ENCODE data around the gene FIBP.

FIBP gene

DNA sequence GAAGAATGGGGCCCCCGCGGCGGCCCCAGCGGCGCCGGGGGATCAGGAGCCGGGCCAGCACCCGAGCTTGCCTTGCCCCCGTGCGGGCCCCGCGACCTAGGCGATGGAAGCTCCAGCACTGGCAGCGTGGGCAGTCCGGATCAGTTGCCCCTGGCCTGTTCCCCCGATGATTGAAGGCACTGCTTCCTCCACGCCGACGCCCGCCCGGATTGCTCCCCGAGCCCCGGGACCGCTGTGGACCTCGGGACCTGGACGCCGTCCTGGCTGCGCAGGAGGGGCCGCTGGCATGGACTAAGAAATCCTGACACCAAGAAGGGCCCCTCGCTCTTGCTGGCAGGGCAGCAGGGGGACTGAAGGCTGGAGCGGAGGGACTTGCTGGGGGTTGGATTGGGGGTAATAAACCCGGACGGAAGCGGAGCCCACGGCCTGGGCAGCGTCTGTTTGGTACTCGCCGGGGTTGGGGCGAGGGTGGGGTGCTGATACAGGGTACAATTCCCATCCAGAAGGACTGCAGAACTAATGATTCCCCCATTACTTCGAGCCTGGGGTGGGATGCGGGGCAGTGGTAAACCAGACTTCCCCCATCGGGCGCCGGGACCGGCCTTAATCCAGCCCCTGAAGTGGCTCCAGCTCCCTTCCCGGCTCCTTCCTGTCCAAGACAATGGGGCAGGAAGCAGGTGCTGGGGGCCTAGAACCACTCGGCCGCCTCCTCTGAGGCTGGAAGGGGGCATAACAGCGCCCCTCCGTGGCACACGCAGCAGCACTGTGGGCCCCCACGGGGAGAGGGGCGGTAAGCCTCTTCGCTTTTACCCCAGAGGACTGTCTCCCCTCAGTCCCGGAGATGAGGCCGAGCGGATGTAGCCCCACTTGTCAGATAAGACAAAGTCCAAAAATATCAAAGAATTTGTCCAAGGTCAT is 3.2 kb upstream of the FIBP start:
- DNase-seq (ENCODE audit: low read depth in 1 of 2, low spot score in 1 of 2) = no peak

DNA sequence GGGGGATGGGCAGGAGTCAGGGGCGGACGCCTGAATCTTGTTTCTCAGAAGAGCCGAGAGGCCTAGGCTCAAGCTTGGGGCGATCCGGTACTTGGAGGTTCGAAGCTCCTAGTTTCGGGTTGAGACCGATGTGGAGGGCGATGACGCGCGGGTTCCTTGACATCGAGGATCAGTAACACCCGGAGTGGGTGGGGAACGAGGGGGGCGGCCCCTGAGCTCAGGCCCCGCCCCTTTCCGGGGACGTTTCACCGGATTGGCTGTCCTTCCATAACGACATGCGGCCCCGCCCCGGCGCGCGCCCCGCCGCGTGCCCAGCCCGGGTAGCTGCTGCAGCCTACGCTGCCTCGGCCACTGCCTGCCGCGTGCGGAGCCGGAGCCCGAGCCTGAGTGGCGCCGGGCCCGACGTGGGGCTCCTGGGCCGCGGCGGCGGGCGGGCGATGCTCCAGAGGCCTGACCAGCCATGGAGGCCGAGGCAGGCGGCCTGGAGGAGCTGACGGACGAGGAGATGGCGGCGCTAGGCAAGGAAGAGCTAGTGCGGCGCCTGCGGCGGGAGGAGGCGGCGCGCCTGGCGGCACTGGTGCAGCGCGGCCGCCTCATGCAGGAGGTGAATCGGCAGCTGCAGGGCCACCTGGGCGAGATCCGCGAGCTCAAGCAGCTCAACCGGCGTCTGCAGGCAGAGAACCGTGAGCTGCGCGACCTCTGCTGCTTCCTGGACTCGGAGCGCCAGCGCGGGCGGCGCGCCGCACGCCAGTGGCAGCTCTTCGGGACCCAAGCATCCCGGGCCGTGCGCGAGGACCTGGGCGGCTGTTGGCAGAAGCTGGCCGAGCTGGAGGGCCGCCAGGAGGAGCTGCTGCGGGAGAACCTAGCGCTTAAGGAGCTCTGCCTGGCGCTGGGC is 2.3 kb upstream of the FIBP start, which contains the start of gene CCDC85B:
TSS of gene CCDC85B (plus strand) at position 350 of the 895 bp plus-strand sequence. CDS start at position 461, 111 bp downstream.
- DNase-seq (ENCODE audit: low read depth in 1 of 2, low spot score in 1 of 2) = peak; percentile 94 to 97

DNA sequence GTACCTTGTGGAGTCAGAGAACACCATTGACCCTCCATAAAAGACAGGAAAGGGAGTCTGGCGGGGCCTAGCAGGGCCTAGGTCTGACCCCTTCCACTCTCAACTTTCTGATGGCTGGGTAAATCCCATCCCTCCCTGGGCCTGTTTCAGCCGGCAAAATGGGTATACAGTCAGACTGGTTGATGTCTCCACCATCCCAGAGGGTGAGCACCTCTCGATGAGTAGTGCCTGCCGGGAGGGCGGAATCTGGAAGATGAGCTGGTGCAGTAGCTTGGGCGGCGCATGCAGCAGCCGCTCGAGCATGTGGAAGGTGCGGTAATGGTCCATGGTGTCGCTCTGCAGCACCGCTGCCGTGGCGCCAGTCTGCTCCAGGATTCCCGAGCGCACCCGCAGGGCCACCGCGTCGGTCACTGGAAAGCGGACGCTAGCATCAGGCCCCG is 528 bp downstream of the FIBP start:
- no peak for DNase-seq (ENCODE audit: low read depth in 1 of 2, low spot score in 1 of 2)

DNA sequence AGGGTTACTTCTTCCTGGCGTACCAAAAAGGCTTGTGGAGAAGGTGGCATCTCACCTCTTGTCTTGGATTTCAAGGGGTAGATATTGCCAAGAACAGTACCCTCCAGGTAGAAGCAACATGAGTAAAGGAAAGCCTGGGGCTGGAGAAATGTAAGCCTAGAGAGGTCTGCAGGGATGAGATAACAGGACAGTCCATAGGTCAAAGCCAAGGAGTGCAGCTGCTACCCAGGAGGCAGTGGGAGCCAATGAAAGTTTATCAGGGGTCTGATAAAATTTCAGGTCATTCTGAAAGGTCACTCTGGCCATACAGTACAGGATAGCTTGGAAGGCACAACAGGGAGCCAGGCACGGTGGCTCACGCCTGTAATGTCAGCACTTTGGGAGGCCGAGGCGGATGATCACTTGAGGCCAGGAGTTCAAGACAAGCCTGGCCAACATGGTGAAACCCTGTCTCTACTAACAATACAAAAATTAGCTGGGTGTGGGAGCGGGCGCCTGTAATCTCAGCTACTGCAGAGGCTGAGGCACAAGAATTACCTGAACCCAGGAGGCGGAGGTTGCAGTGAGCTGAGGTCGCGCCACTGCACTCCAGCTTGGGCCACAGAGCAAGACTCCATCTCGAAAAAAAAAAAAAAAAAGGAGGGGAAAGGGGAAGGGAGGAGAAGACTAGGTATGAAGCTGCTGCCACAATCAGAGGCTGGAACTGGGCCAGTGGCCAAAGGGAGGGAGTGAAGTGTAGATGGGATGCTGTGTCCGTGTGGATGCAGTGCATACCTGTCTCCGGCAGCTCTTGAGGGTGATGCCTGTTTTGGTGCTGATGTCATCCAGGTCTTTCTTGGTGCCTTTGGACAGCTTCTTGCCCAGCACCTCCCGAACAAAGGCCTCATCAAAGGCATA is 1.2 kb downstream of the FIBP start:
- DNase-seq (ENCODE audit: low read depth in 1 of 2, low spot score in 1 of 2) = no peak

DNA sequence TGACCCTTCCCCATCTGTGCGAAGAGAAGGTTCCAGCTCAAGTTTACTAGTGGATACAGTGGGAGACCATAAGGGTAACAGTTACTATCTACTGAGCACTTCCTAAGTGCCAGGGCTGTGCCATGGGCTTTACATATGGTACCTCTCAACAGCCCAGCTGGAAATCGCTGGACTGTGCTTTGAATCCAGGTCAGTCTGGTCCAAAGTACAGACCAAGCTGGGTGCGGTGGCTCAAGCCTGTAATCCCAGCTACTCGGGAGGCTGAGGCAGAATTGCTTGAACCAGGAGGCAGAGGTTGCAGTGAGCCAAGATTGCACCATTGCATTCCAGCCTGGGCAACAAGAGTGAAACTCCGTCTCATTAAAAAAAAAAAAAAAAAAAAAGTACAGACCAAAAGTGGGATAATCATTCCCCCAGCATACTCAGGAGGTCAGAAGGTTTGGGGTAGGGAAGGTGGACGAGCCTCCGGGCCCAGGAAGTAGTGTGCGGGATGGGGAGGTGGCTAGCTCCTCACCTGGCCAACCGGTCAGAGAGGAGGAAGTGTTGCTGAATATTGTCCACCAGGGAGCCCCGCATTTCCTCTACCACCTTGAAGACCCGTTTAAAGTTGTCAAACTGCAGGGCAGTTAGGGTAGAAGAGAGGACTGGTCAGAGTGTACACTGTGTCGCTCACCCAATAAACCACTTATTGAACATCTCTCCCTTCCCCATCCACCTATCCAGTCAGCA is 2.3 kb downstream of the FIBP start:
- DNase-seq (ENCODE audit: low read depth in 1 of 2, low spot score in 1 of 2) = no peak

DNA sequence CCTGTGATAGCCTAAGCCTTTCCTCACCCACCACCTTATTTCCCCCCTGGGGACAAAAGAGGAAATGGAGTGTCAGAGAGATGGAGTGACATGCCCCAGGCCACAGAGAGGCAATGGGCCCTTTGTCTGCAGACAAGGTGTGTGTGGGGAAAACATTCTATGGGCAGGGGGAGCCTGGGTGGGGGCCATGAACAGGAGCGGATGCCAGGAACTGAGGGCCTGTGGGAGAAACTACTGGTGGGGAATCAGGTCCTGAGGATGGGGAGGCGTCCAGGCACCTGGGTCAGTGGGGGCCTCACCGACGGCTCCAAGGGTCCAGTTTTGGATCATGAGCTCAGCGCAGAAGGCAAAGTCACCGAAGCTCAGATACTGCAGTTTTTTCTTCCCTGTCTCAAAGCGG is 3.0 kb downstream of the FIBP start:
- no peak for DNase-seq (ENCODE audit: low read depth in 1 of 2, low spot score in 1 of 2)

DNA sequence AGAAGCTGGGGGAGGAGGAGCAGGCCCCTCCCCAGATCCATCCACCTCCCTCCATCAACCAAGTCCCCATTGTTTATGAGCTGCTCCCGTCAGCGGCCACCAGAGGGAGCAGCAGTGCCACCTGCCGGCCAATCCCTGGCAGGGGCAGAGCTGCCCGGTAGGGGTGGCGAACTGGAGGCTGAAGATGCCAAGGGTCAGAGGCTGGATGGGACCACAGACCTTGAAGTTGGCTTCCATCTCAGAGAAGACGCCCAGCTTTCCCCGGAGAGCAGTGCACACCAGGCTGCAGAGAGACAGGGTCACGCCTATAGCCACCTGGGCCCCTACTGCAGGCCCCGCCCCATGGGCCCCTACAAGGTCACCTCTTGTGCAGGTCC is 3.6 kb downstream of the FIBP start:
- peak; percentile 69 to 72 for DNase-seq (ENCODE audit: low read depth in 1 of 2, low spot score in 1 of 2)

DNA sequence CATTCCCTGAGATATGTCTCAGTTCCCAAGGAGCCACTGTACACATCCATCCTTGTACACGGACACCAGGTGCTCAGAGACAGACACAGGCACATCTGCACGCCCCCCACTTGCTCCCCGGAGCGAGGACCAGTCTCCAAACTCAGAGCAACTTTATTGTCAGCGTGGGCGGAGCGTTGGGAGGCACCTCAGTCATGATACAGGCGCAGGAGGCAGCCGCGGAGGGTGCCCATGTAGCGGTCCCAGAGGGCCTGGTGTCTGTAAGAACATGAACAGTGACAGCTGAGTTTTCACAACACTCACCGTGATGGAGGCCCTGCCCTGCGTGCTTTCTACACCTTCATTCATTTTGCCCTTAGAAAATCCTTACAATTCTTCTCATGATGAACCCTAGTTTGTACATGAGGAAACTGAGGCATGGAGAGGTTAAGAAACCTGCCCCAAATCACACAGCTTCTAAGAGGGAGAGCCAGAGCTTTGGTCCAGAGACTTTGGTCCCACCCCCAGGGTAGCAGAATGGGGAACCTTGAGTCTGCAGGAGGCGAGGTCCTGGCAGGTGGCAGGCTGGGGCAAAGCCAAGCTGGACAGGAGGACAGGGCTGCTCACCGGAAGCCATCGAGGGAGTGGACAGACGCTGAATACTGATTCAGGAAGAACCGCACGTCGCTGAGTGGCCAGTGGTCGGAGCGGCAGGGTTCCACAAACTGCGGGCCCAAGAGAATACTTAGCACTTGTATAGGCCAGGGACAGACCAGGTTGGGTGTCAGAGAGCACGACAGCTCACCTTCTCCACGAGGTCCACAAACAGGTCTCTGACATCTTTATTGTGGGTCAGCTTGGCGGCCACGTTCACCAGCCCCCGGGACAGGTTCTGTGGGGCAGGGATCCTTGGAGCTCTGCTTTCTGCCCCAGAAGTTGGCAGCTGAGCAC is 4.2 kb downstream of the FIBP start:
- DNase-seq (ENCODE audit: low read depth in 1 of 2, low spot score in 1 of 2) = no peak

DNA sequence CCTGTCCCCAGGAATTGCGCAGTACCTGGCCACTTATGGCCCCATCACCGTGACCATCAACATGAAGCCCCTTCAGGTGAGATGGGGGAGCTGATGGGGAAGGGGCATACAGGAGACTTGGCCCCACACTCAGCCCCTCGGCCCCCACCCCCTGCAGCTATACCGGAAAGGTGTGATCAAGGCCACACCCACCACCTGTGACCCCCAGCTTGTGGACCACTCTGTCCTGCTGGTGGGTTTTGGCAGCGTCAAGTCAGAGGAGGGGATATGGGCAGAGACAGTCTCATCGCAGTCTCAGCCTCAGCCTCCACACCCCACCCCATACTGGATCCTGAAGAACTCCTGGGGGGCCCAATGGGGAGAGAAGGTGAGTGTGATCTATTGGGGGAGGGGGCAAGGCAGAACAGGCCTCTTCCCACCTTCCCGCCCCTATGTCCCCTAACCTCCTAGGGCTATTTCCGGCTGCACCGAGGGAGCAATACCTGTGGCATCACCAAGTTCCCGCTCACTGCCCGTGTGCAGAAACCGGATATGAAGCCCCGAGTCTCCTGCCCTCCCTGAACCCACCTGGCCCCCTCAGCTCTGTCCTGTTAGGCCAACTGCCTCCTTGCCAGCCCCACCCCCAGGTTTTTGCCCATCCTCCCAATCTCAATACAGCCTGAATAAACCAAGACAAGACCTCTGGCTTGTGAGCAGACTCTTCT is 5.1 kb downstream of the FIBP start:
- DNase-seq (ENCODE audit: low read depth in 1 of 2, low spot score in 1 of 2) = no peak

DNA sequence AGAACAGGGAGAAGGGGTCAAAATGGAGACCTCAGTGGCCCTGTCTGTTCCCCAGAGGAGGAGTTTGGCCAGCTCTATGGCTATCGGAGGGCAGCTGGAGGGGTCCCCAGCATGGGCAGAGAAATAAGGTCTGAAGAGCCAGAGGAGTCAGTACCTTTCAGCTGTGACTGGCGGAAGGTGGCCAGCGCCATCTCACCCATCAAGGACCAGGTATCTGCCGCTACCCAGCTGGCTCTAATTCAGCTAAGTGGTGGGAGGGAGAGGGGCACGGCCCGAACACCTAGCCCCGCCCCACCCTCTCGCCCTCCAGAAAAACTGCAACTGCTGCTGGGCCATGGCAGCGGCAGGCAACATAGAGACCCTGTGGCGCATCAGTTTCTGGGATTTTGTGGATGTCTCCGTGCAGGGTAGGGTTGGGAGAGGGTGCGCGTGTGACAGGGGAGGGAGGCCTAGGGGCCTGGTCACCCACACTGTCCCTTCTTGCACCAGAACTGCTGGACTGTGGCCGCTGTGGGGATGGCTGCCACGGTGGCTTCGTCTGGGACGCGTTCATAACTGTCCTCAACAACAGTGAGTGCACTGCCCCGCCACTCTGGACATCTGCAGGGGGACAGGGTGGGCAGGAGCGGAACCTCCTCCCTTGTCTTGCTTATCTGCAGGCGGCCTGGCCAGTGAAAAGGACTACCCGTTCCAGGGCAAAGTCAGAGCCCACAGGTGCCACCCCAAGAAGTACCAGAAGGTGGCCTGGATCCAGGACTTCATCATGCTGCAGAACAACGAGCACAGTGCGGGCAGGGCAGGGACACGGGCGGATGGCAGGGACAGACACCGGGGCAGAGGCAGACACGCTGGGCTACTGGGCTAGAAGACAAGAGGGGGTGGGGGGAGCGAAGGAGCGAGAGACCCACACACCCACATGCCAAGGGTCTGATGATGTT is 5.9 kb downstream of the FIBP start:
- no peak for DNase-seq (ENCODE audit: low read depth in 1 of 2, low spot score in 1 of 2)

DNA sequence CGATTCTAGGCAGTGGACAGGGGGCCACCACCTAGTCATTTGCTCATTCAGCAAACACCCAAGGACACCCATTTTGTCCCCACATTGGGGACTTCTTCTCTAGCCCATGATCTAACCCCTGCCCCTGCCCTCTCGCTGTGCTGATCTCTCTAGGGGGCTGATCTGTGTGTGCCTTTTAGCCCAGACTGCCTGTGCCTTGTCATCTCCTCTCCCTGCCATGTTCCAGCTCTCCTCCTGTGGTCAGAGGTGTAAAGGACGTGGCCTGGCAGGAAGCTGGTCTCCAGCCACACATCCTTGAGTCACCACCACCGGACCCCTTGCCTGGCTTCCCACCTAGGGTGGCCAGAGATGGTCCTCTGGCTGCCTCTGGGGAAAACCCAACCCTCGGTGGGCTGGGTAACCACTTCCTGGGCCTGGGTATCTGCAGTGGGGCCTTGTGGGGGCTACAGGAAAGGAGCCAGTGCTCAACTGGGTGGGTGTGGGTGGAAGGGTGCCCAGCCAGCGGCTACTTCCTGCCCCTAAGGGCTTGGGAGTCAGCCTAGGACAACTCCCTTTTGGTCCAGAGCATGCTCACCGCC is 7.3 kb downstream of the FIBP start:
- DNase-seq (ENCODE audit: low read depth in 1 of 2, low spot score in 1 of 2) = no peak

DNA sequence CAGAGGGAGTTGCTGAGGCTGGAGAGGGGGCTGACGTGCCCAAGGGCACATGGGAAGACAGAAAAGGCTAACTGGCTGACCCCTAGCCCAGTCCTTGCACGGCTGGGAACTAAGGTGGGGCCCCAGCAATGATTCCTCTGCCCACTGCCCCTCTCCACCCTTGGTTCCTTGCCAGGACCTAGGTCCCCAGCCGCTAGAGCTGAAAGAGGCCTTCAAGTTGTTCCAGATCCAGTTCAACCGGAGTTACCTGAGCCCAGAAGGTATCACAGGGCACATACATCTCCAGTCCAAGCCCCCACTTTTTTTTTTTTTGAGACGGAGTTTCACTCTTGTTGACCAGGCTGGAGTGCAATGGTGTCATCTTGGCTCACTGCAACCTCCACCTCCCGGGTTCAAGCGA is 8.2 kb downstream of the FIBP start:
- DNase-seq (ENCODE audit: low read depth in 1 of 2, low spot score in 1 of 2) = no peak

DNA sequence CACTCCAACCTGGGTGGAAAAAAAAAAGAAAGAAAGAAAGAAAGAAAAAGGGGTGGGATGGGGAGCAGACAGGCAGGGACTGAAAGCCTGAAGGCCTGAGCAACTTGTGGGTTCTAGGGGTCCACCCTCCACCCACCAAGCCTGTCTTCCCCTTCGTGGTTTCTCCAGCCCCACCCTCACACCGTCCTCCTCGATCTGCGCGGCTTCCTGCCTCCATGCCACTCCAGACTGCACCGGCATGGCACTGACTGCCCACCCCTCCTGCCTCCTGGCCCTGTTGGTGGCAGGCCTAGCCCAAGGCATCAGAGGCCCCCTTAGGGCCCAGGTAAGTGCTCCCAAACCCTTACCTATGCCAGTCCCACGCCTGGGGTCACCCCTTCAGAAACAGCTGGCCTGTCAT is 8.7 kb downstream of the FIBP start, which contains the start of gene CTSW:
TSS of gene CTSW (plus strand) at position 221 of the 400 bp plus-strand sequence. CDS start at position 239, 18 bp downstream.
- no peak for DNase-seq (ENCODE audit: low read depth in 1 of 2, low spot score in 1 of 2)

DNA sequence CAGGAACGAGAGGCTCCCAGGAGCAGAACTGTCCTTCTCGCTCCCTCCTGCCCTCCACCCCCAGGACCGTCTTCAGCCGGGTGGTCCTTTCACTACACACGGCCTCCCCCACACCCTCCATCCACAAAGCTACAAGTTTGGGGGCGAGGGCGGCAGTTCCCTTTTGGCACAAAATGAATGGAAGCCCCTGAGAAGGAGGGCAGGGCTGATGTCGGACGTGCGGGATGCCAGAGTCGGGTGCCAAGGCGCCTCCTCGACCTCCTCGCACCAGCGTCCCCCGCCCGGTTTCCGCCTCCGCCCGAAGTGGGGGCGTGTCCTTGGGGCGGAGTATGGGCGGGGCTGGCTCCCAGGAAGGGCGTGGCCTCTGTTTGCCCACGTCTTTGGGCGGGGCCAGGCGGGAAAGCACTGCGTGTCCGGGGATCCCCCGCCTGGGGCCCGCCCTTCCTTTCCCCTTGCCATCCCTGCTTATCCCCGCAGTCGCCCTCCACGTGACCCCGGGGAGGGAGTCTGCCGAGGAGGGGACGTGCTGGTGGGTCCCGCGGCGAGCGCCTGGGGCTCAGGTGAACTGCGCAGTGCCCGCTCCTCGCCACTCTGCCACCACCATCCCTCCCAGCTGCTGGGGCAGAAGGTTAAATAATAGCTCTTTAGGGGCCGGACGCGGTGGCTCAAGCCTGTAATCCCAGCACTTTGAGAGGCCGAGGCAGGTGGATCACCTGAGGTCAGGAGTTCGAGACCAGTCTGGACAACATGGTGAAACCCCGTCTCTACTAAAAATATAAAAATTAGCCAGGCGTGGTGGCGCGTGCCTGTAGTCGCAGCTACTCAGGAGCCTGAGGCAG is 14.7 kb downstream of the FIBP start:
- DNase-seq (ENCODE audit: low read depth in 1 of 2, low spot score in 1 of 2) = peak; percentile 93 to 95

DNA sequence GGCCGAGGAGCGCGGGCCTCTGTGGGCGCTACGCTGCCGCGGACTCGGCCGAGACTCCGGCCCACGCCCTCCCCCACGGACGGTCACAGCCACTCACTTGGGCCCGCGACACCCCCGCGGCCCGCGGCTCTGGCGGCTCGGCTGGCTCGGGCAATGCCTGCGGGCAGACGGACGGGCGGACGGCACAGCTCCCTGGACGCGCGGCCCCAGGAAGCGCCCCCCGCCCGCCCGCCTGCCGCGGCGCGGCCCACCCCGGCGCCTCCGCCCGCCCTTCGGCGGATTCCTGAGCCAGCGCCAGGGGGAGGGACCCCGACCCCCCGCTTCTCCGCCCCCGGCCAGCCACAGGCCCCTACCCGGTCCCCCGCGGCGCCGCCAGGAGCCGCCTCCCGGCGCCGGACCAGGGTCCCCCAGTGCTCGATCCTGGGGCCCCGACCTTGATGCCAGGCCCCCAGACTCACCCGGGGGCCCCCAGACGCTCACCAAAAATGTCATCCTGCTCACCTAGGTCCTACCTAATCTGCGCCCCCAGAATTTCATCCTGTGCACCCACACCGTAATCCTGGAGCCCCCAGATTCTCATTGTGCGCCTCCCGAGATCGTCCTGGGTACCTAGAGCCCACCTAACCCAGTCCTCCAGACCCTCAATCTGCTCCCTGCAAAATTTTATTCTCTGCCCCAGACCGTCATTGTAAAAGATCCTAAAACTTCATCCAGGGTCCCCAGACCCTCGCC is 15.5 kb downstream of the FIBP start, which contains the start of gene EFEMP2:
TSS of gene EFEMP2 (minus strand) at position 215 of the 732 bp plus-strand sequence. CDS start 446 bp downstream, outside the sequence.
- no peak for DNase-seq (ENCODE audit: low read depth in 1 of 2, low spot score in 1 of 2)
